HepG2 (cell line): ENCODE data around the gene B3GNT8. TPM values are rescaled to one million over a fixed set of nuclear protein-coding genes. Genes with fewer than 3 reads are reported as not detected.
A peak's percentile ranks its signal among the peaks of the same experiment; 100 is the strongest.

Source experiments
- ARID2 ChIP-seq: sonication (generic); formaldehyde crosslinking; IDR thresholded peaks from 2 replicates; pipeline ENCODE4 v1.8.1; 2022; ENCODE audit warnings: mild to moderate bottlenecking, missing genetic modification reagents, borderline replicate concordance
- DMAP1 ChIP-seq: IDR thresholded peaks from 2 replicates; pipeline ENCODE4 v1.6.1; 2016
- ELF3 ChIP-seq: IDR thresholded peaks from 2 replicates; pipeline ENCODE4 v1.6.1; 2016; ENCODE audit warnings: missing genetic modification reagents, missing compliant biosample characterization
- GABPB1 ChIP-seq: IDR thresholded peaks from 2 replicates; pipeline ENCODE4 v1.6.1; 2016; ENCODE audit warnings: mild to moderate bottlenecking, missing genetic modification reagents, moderate library complexity, missing compliant biosample characterization
- HNF4A ChIP-seq: sonication (generic); formaldehyde crosslinking; IDR thresholded peaks from 2 replicates; pipeline ENCODE4 v1.4.0; 2020; ENCODE audit warnings: missing genetic modification reagents
- HNRNPUL1 ChIP-seq: fragments of 200-400 bp; formaldehyde crosslinking; IDR thresholded peaks from 2 replicates; pipeline ENCODE4 v1.6.1; 2017; ENCODE audit warnings: low read depth, mild to moderate bottlenecking, low read length, moderate library complexity
- HOXA7 ChIP-seq: sonication (generic); formaldehyde crosslinking; IDR thresholded peaks from 2 replicates; pipeline ENCODE4 v1.8.1; 2022; ENCODE audit warnings: mild to moderate bottlenecking, missing genetic modification reagents, moderate library complexity
- JUND ChIP-seq: sonication (generic); formaldehyde crosslinking; IDR thresholded peaks from 2 replicates; pipeline ENCODE4 v1.8.0; 2022; ENCODE audit warnings: mild to moderate bottlenecking, missing genetic modification reagents
- KDM4B ChIP-seq: sonication (generic); formaldehyde crosslinking; IDR thresholded peaks from 2 replicates; pipeline ENCODE4 v1.4.0; 2020; ENCODE audit warnings: missing genetic modification reagents
- KDM5B ChIP-seq: sonication (generic); formaldehyde crosslinking; IDR thresholded peaks from 2 replicates; pipeline ENCODE4 v1.4.0; 2020; ENCODE audit warnings: missing genetic modification reagents, mild to moderate bottlenecking, borderline replicate concordance
- NCOA2 ChIP-seq: sonication (generic); formaldehyde crosslinking; IDR thresholded peaks from 2 replicates; pipeline ENCODE4 v1.8.0; 2022; ENCODE audit warnings: inconsistent platforms
- NFIC ChIP-seq: IDR thresholded peaks from 2 replicates; pipeline ENCODE4 v1.6.1; 2012; ENCODE audit warnings: mild to moderate bottlenecking, low read length, inconsistent platforms
- NFYC ChIP-seq: IDR thresholded peaks from 2 replicates; pipeline ENCODE4 v1.6.1; 2016; ENCODE audit warnings: missing genetic modification reagents, missing compliant biosample characterization
- RARA ChIP-seq: IDR thresholded peaks from 2 replicates; pipeline ENCODE4 v1.6.1; 2016; ENCODE audit warnings: missing genetic modification reagents, missing compliant biosample characterization
- SMARCC2 ChIP-seq: fragments of 450-650 bp; IDR thresholded peaks from 2 replicates; pipeline ENCODE4 v1.6.1; 2017; ENCODE audit warnings: antibody characterized with exemption, mild to moderate bottlenecking
- SP140L ChIP-seq: sonication (generic); formaldehyde crosslinking; IDR thresholded peaks from 2 replicates; pipeline ENCODE4 v1.4.0; 2020; ENCODE audit warnings: missing genetic modification reagents, borderline replicate concordance
- ZBTB10 ChIP-seq: sonication (generic); formaldehyde crosslinking; IDR thresholded peaks from 2 replicates; pipeline ENCODE4 v1.4.0; 2020; ENCODE audit warnings: missing genetic modification reagents, borderline replicate concordance
- ZMYM3 ChIP-seq: sonication (generic); formaldehyde crosslinking; IDR thresholded peaks from 2 replicates; pipeline ENCODE4 v1.5.1; 2020; ENCODE audit warnings: mild to moderate bottlenecking, missing genetic modification reagents
- ZNF335 ChIP-seq: sonication (generic); formaldehyde crosslinking; IDR thresholded peaks from 2 replicates; pipeline ENCODE4 v1.4.0; 2020; ENCODE audit warnings: missing genetic modification reagents
- ZNF362 ChIP-seq: sonication (generic); formaldehyde crosslinking; IDR thresholded peaks from 2 replicates; pipeline ENCODE4 v1.4.0; 2020; ENCODE audit warnings: missing genetic modification reagents, mild to moderate bottlenecking, borderline replicate concordance
- ZNF501 ChIP-seq: sonication (generic); formaldehyde crosslinking; IDR thresholded peaks from 2 replicates; pipeline ENCODE4 v1.5.1; 2020; ENCODE audit warnings: mild to moderate bottlenecking, moderate library complexity, missing genetic modification reagents
- ZNF746 ChIP-seq: sonication (generic); formaldehyde crosslinking; IDR thresholded peaks from 2 replicates; pipeline ENCODE4 v1.8.0; 2022; ENCODE audit warnings: mild to moderate bottlenecking, missing genetic modification reagents
- ZNF788 ChIP-seq: sonication (generic); formaldehyde crosslinking; IDR thresholded peaks from 2 replicates; pipeline ENCODE4 v1.5.0; 2020; ENCODE audit warnings: mild to moderate bottlenecking, missing genetic modification reagents, borderline replicate concordance
- polyA plus RNA-seq, 8 experiments: library from polyadenylated mRNA; depleted of rRNA in 3 of 8; stranded (reverse) in 7 of 8; unstranded in 1 of 8; fragments of >200 nt; fragmentation: Illumina TruSeq in 4 of 8; extraction: Trizol in 4 of 8; gene quantifications; 2 replicates each; pipeline versions ENCODE4 v1.2.1 to v1.2.3, GENCODE V29; 2011 to 2016; ENCODE audit warnings: low read depth in 4 of 8, missing spikeins in 1 of 8, mixed read lengths in 1 of 8; ENCODE audit not compliant: insufficient read depth in 1 of 8
- total RNA-seq, 5 experiments: library from RNA; depleted of rRNA; stranded (reverse); fragments of >200 nt; fragmentation: Illumina TruSeq; extraction: Trizol; gene quantifications; 2 replicates each; pipeline ENCODE4 v1.2.3, GENCODE V29; 2016; ENCODE audit warnings: low read depth in 1 of 5
- TF ChIP-seq, protein P1 (sequence below): sonication (generic); formaldehyde crosslinking; IDR thresholded peaks from 2 replicates; pipeline ENCODE4 v1.4.0; 2020; ENCODE audit warnings: missing genetic modification reagents

B3GNT8 gene
- total and polyA plus RNA-seq, 2 of the 13 experiments (the other 11 are each of a cell fraction or from before 2014, with no cell fraction given): 0.26 to 1.9 TPM

DNA sequence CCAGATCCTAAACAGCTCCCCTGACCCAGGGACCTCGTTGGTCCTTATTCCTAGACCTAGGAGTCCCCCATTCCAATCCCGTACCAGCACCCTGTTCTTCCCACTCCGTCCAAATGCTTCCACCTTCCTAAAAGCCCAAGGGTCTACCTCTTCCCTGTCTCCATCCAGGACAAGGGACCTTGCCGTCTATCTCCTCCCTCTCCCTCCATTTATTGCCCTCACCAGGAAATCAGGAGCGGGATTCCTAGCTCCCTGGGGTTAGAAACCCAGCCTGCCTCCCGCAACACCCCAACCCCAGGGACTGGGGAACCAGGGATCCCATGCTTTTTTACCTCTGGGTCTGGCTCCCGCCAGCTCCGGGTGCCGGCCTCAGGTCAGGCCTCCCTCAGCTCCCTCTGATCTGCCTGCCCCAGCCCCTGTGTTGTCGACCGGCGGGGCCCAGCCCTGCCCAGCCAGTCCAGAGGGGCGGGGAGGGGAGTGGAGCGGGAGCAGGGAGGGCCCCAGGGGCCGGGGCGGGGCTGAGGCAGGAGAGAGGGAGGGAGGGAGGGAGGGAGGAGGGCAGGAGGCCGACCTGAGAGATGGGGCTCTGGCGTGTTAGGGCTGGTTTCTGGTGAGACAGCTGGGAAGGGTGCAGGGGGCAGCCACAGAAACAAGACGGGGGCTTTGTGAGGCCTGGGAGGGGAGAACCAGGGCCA lies at the start of gene B3GNT8 (continued):
- TF ChIP-seq ARID2 (CRISPR knock-in tag): no peak
- TF ChIP-seq NFIC: no peak
- no peak for TF ChIP-seq ZMYM3 (CRISPR knock-in tag)
- TF ChIP-seq ZNF362 (CRISPR knock-in tag): no peak
- TF ChIP-seq, protein P1, sequence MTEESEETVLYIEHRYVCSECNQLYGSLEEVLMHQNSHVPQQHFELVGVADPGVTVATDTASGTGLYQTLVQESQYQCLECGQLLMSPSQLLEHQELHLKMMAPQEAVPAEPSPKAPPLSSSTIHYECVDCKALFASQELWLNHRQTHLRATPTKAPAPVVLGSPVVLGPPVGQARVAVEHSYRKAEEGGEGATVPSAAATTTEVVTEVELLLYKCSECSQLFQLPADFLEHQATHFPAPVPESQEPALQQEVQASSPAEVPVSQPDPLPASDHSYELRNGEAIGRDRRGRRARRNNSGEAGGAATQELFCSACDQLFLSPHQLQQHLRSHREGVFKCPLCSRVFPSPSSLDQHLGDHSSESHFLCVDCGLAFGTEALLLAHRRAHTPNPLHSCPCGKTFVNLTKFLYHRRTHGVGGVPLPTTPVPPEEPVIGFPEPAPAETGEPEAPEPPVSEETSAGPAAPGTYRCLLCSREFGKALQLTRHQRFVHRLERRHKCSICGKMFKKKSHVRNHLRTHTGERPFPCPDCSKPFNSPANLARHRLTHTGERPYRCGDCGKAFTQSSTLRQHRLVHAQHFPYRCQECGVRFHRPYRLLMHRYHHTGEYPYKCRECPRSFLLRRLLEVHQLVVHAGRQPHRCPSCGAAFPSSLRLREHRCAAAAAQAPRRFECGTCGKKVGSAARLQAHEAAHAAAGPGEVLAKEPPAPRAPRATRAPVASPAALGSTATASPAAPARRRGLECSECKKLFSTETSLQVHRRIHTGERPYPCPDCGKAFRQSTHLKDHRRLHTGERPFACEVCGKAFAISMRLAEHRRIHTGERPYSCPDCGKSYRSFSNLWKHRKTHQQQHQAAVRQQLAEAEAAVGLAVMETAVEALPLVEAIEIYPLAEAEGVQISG: no peak
- TF ChIP-seq SMARCC2: no peak
- peak; percentile 90 for TF ChIP-seq ZNF335 (CRISPR knock-in tag)
- peak; percentile 96 for TF ChIP-seq ZNF746 (CRISPR knock-in tag)
- TF ChIP-seq NCOA2 (CRISPR knock-in tag): no peak
- peak; percentile 58; the same call in 1 of the 2 replicates for TF ChIP-seq GABPB1
- TF ChIP-seq ZNF788 (CRISPR knock-in tag): 0 out of 2 replicates have a peak, but pooled peaks have one; percentile 22
- TF ChIP-seq KDM4B: no peak
- no peak for TF ChIP-seq JUND
- TF ChIP-seq RARA (CRISPR knock-in tag): no peak
- 0 out of 2 replicates have a peak, but pooled peaks have one; percentile 14 for TF ChIP-seq ELF3 (CRISPR knock-in tag)
- no peak for TF ChIP-seq SP140L (CRISPR knock-in tag)
- no peak for TF ChIP-seq ZNF501 (CRISPR knock-in tag)
- 0 out of 2 replicates have a peak, but pooled peaks have one; percentile 32 for TF ChIP-seq DMAP1 (CRISPR knock-in tag)
- TF ChIP-seq HNRNPUL1: no peak
- TF ChIP-seq KDM5B (CRISPR knock-in tag): no peak
- TF ChIP-seq HNF4A (CRISPR knock-in tag): no peak
- no peak for TF ChIP-seq ZBTB10 (CRISPR knock-in tag)
- no peak for TF ChIP-seq HOXA7
- no peak for TF ChIP-seq NFYC
